A549 (cell line): ENCODE results near the gene ULK4. TPM values are rescaled to one million over a fixed set of nuclear protein-coding genes. Genes with fewer than 3 reads are reported as not detected.
"Not testable (repeated sequence)": the region's sequence is repeated elsewhere in the genome, so short reads cannot be mapped to it uniquely, and the experiment has no call there.

Source experiments
- ATAC-seq, 2 experiments: fragments of 200-7000 bp in 1 of 2; fragments of >200 bp in 1 of 2; cut with Nextera tagmentation in 1 of 2; cut with Tn5 transposase in 1 of 2; 3 replicates each; pipeline versions ENCODE4 v1.8.0 to v1.9.1; 2018 to 2020; ENCODE audit warnings: mild to moderate bottlenecking in 1 of 2, moderate library complexity in 1 of 2
- CTCF ChIA-PET: fragments of 300-600 bp; sonication (Branson Sonifier 250); formaldehyde crosslinking; extraction: SDS; loops from one replicate; lab custom pipeline; 2021; ENCODE audit warnings: antibody characterized with exemption, inconsistent platforms; lab: Yijun Ruan, JAX
- POLR2A ChIA-PET: fragments of 350-600 bp; formaldehyde crosslinking; extraction: SDS; loops from one replicate; lab custom pipeline; 2021; ENCODE audit warnings: antibody characterized with exemption, inconsistent platforms; lab: Yijun Ruan, JAX
- DNase-seq, 2 experiments: peaks; one replicate each; pipeline versions ENCODE4 v3.0.0 to v3.0.0-alpha.2; 2011 to 2016; ENCODE audit warnings: low read depth in 1 of 2, low spot score in 1 of 2
- FAIRE-seq: peaks from 2 replicates; lab custom pipeline; 2011; peaks lifted over from hg19 to GRCh38; lab: Jason Lieb, UNC
- H3K27ac ChIP-seq, 2 experiments: fragments of >200 bp; sonication (Bioruptor Twin); formaldehyde crosslinking; 3 replicates each; pipeline ENCODE4 v1.5.1; 2016 to 2017
- H3K4me1 ChIP-seq: fragments of >200 bp; sonication (Bioruptor Twin); formaldehyde crosslinking; 3 replicates; pipeline ENCODE4 v1.6.1; 2016
- H3K4me2 ChIP-seq: fragments of >200 bp; sonication (Bioruptor Twin); formaldehyde crosslinking; 3 replicates; pipeline ENCODE4 v1.6.1; 2016
- H3K4me3 ChIP-seq: fragments of >200 bp; sonication (Bioruptor Twin); formaldehyde crosslinking; 3 replicates; pipeline ENCODE4 v1.5.1; 2016
- H3K9me3 ChIP-seq: fragments of >200 bp; sonication (Bioruptor Twin); formaldehyde crosslinking; 3 replicates; pipeline ENCODE4 v1.6.1; 2016
- ATOH8 ChIP-seq: fragments of 250-450 bp; sonication (Bioruptor Pico); IDR thresholded peaks from 2 replicates; pipeline ENCODE4 v1.5.0; 2020; ENCODE audit warnings: low read depth, mild to moderate bottlenecking, moderate library complexity
- BCL3 ChIP-seq: fragments of >200 bp; sonication (Bioruptor Twin); formaldehyde crosslinking; IDR thresholded peaks from 3 replicates; pipeline ENCODE4 v1.6.1; 2016
- BHLHE40 ChIP-seq: IDR thresholded peaks from 2 replicates; pipeline ENCODE4 v1.6.1; 2012; ENCODE audit warnings: low read depth, low read length, inconsistent platforms
- CHD2 ChIP-seq: fragments of 150-350 bp; IDR thresholded peaks from 2 replicates; pipeline ENCODE4 v1.6.1; 2014; ENCODE audit warnings: low read length; ENCODE audit not compliant: partially characterized antibody
- CTCF ChIP-seq: fragments of >200 bp; sonication (Bioruptor Twin); formaldehyde crosslinking; IDR thresholded peaks from 3 replicates; pipeline ENCODE4 v1.5.1; 2016
- ESRRA ChIP-seq: fragments of 150-350 bp; IDR thresholded peaks from 2 replicates; pipeline ENCODE4 v1.6.1; 2014; ENCODE audit warnings: mild to moderate bottlenecking, low read length, borderline replicate concordance
- FOSB ChIP-seq: fragments of 250-450 bp; sonication (Bioruptor Pico); IDR thresholded peaks from 2 replicates; pipeline ENCODE4 v1.5.0; 2020; ENCODE audit warnings: mild to moderate bottlenecking, moderate library complexity
- FOSL2 ChIP-seq, 2 experiments: fragments of 450-650 bp in 1 of 2; fragments of >200 bp in 1 of 2; sonication (Bioruptor Twin) in 1 of 2; formaldehyde crosslinking; IDR thresholded peaks; 2 replicates each; pipeline versions ENCODE4 v1.5.0 to v1.6.1; 2016 to 2020; ENCODE audit warnings: mild to moderate bottlenecking in 1 of 2, moderate library complexity in 1 of 2
- FOXS1 ChIP-seq: fragments of 250-450 bp; sonication (Bioruptor Pico); IDR thresholded peaks from 2 replicates; pipeline ENCODE4 v1.5.0; 2020; ENCODE audit warnings: mild to moderate bottlenecking, moderate library complexity
- HES2 ChIP-seq: fragments of >200 bp; sonication (Bioruptor Twin); formaldehyde crosslinking; IDR thresholded peaks from 2 replicates; pipeline ENCODE4 v1.6.1; 2016
- HOXB5 ChIP-seq: fragments of 250-450 bp; sonication (Bioruptor Pico); IDR thresholded peaks from 2 replicates; pipeline ENCODE4 v1.5.0; 2020; ENCODE audit warnings: mild to moderate bottlenecking, moderate library complexity
- MAFK ChIP-seq: fragments of 450-650 bp; IDR thresholded peaks from 2 replicates; pipeline ENCODE4 v1.6.1; 2014; ENCODE audit not compliant: partially characterized antibody
- NFE2L2 ChIP-seq: fragments of 150-350 bp; conservative IDR thresholded peaks from 2 replicates; pipeline ENCODE4 v1.6.1; 2014; ENCODE audit warnings: low read length
- NPAS2 ChIP-seq: fragments of 250-450 bp; sonication (Bioruptor Pico); IDR thresholded peaks from 2 replicates; pipeline ENCODE4 v1.8.0; 2022; ENCODE audit warnings: mild to moderate bottlenecking, moderate library complexity, borderline replicate concordance
- POLR2A ChIP-seq: IDR thresholded peaks from 2 replicates; pipeline ENCODE4 v1.6.1; 2012; ENCODE audit warnings: mild to moderate bottlenecking, low read length
- POLR2AphosphoS2 ChIP-seq: conservative IDR thresholded peaks from 2 replicates; pipeline ENCODE4 v1.6.1; 2012; ENCODE audit warnings: low read length, improper control_type of control experiment, inconsistent platforms
- RARB ChIP-seq: fragments of 250-450 bp; sonication (Bioruptor Pico); IDR thresholded peaks from 2 replicates; pipeline ENCODE4 v1.8.0; 2021; ENCODE audit warnings: mild to moderate bottlenecking, moderate library complexity
- REST ChIP-seq: fragments of 200-600 bp; sonication (generic); IDR thresholded peaks from 2 replicates; pipeline ENCODE4 v1.6.1; 2016; ENCODE audit warnings: antibody characterized with exemption, mild to moderate bottlenecking, moderate library complexity
- RNF2 ChIP-seq: fragments of 200-600 bp; sonication (generic); IDR thresholded peaks from 2 replicates; pipeline ENCODE4 v1.6.1; 2016; ENCODE audit warnings: low read depth, mild to moderate bottlenecking, antibody characterized with exemption, moderate library complexity, borderline replicate concordance
- ZC3H11A ChIP-seq: fragments of 450-650 bp; IDR thresholded peaks from 2 replicates; pipeline ENCODE4 v1.6.1; 2014; ENCODE audit warnings: antibody characterized with exemption, mild to moderate bottlenecking
- ZFP36 ChIP-seq: fragments of 450-650 bp; IDR thresholded peaks from 2 replicates; pipeline ENCODE4 v1.6.1; 2014; ENCODE audit warnings: borderline replicate concordance; ENCODE audit not compliant: partially characterized antibody
- WGBS: methylation state at CpG from one replicate; pipeline ENCODE4 v1.1.6; 2017; ENCODE audit errors: missing lambda C conversion rate; 5-methylcytosine and 5-hydroxymethylcytosine counted together
- polyA plus RNA-seq, 4 experiments: library from polyadenylated mRNA; depleted of rRNA in 3 of 4; stranded (reverse); fragments of >200 nt; fragmentation: RNase III in 1 of 4; extraction: RNeasy Plus Mini Kit Qiagen cat#74134 plus additional on column Dnase treatment in 1 of 4; gene quantifications; 2 replicates in 3 of 4; 3 replicates in 1 of 4; pipeline ENCODE4 v1.2.3, GENCODE V29; 2011 to 2017

The ULK4 gene
- polyA plus RNA-seq, 2 of the 4 experiments (the other 2 are of a cell fraction): 4.9 to 7.7 TPM

- no peak for ATAC-seq
- no peak for FAIRE-seq
- CTCF ChIA-PET: no interaction called here
- 79% methylated on average over 4 of the region's 4 CpGs for WGBS
- H3K4me1 ChIP-seq: no peaks in the 10 kb centered on the region
- POLR2A ChIA-PET: no interaction called here
- H3K4me3 ChIP-seq: no peak overlapping the region
- no peak for DNase-seq
- TF ChIP-seq MAFK (no peak), BCL3 (no peak), HES2 (no peak), ZFP36 (no peak), POLR2AphosphoS2 (no peak), HOXB5 (CRISPR knock-in tag) (no peak), FOXS1 (CRISPR knock-in tag) (no peak), FOSB (CRISPR knock-in tag) (no peak), ZC3H11A (no peak)
- no peak overlapping the region for H3K27ac ChIP-seq
- H3K4me2 ChIP-seq: no peak overlapping the region
- no peaks in the 10 kb centered on the region for H3K9me3 ChIP-seq
Observed at GRCh38 chr3:41457176-41457575, 504.7 kb downstream of the ULK4 start.

- ATAC-seq: no peak
- 80% methylated on average over 1 of the region's 2 CpGs for whole genome bisulfite sequencing
- POLR2A ChIA-PET: no interaction called here
Observed at GRCh38 chr3:41456162-41456561, 505.7 kb downstream of the ULK4 start.

GRCh38 chr3:41453618-41454017 lies 508.3 kb downstream of the ULK4 start:
- H3K4me3 ChIP-seq, CTCF ChIA-PET, H3K4me2 ChIP-seq, POLR2A ChIA-PET, H3K27ac ChIP-seq, ATAC-seq, H3K4me1 ChIP-seq, H3K9me3 ChIP-seq, DNase-seq, FAIRE-seq: not testable (repeated sequence)
- 93% methylated on average over 1 of the region's 1 CpG for WGBS

More at GRCh38 chr3:41456162-41456561, 505.7 kb downstream of the ULK4 start:
- no peaks in the 10 kb centered on the region for H3K4me1 ChIP-seq
- no peak overlapping the region for H3K4me2 ChIP-seq
- no peak overlapping the region for H3K27ac ChIP-seq
- H3K9me3 ChIP-seq: no peaks in the 10 kb centered on the region
- FAIRE-seq (no peak), DNase-seq (no peak)
- no peak for TF ChIP-seq NPAS2 (CRISPR knock-in tag)
- no peak for TF ChIP-seq CHD2
- TF ChIP-seq CTCF: no peak
- no peak for TF ChIP-seq FOSL2 (IDR thresholded peaks at IDR 0.05)
- no peak for TF ChIP-seq FOSL2 (CRISPR knock-in tag; IDR thresholded peaks at IDR 0.05)
- TF ChIP-seq RNF2: no peak
- TF ChIP-seq ATOH8 (CRISPR knock-in tag): no peak
- TF ChIP-seq BHLHE40: no peak
- TF ChIP-seq RARB: no peak
- TF ChIP-seq NFE2L2: no peak
- no peak for TF ChIP-seq ESRRA
- no peak for TF ChIP-seq POLR2A
- no peak for TF ChIP-seq REST
- CTCF ChIA-PET: no interaction called here
- H3K4me3 ChIP-seq: no peak overlapping the region
